ENCODE data around the gene APRT.

Gene APRT

DNA sequence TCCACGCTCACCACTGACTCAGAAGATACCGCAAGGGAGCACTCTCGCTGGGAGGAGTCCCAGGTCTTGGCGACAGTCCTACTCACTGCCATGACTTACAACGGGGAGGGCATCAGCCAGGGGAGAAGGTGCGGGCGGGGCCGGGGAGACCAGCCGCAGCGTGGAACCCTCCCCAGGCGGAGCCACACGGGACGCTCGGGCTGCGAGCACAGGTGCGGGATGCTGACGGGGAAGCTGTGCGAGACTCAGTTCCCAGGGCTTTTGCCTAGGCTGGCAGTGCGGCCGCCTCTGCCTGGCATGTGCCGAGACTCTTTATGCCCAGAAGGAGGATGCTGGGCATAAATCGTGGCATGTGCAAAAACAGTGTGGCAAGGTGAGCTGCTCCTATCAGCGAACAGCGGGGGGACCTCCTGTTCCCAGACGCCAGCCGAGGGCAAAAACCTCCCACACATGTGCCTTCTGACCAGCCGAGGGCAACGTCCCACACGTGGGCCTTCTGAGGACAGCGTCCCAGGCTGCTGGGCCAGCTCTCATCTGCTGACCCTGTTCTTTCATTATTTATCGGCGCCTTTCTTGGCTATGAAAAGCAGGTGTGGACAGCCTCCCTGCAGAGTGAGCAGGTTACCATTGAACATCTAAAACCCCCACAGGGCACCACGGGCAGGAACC lies 38.9 kb upstream of the APRT start:
- H3K27me3 Mint-ChIP-seq (ENCODE audit: low read depth) = no peaks in the 10 kb centered on the region
- H3K27ac Mint-ChIP-seq = no peak overlapping the region
- H3K36me3 Mint-ChIP-seq (ENCODE audit: low read depth) = peaks cover 2% of the 10 kb centered on the region
- peaks cover 4% of the 10 kb centered on the region for H3K4me1 Mint-ChIP-seq (ENCODE audit: low read depth)
- no peak overlapping the region for H3K4me3 Mint-ChIP-seq
- no peak for DNase-seq (ENCODE audit: low spot score)
- H3K9me3 Mint-ChIP-seq = no peaks in the 10 kb centered on the region

DNA sequence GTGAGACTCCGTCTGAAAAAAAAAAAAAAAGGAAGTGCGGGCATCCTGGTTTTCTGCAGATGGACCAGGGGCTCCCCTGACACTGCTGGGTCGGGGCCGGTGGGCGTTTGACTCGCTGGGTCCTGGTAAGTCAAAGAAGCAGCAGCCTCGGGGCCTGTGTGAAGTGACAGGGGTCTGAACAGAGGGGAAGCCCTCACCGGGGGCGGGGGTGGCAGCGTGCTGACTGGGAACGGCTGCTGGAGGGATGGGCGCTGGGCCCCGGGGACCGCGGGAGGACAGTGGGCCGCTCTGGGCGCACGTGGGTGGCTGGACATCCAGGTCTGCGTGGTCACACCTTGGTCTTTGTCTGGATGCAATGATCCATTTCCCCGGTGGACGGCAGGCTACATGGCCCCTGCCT lies 36.8 kb upstream of the APRT start:
- H3K4me1 Mint-ChIP-seq (ENCODE audit: low read depth) = no peaks in the 10 kb centered on the region
- H3K27ac Mint-ChIP-seq = no peak overlapping the region
- DNase-seq (ENCODE audit: low spot score) = no peak
- no peaks in the 10 kb centered on the region for H3K9me3 Mint-ChIP-seq
- H3K27me3 Mint-ChIP-seq (ENCODE audit: low read depth) = no peaks in the 10 kb centered on the region
- no peaks in the 10 kb centered on the region for H3K36me3 Mint-ChIP-seq (ENCODE audit: low read depth)
- no peak overlapping the region for H3K4me3 Mint-ChIP-seq

- H3K9me3 Mint-ChIP-seq = no peaks in the 10 kb centered on the region
- H3K27ac Mint-ChIP-seq = no peak overlapping the region
- no peaks in the 10 kb centered on the region for H3K4me1 Mint-ChIP-seq (ENCODE audit: low read depth)
- H3K27me3 Mint-ChIP-seq (ENCODE audit: low read depth) = no peaks in the 10 kb centered on the region
- no peaks in the 10 kb centered on the region for H3K36me3 Mint-ChIP-seq (ENCODE audit: low read depth)
- no peak for DNase-seq (ENCODE audit: low spot score)
- H3K4me3 Mint-ChIP-seq = no peak overlapping the region
Measured at GRCh38 chr16:88847654-88848053, 35.9 kb upstream of the APRT start.

- no peak for DNase-seq (ENCODE audit: low spot score)
- no peak overlapping the region for H3K27ac Mint-ChIP-seq
Measured at GRCh38 chr16:88846088-88846487, 34.4 kb upstream of the APRT start.

GRCh38 chr16:88844419-88845036 lies 32.8 kb upstream of the APRT start:
- H3K9me3 Mint-ChIP-seq = no peaks in the 10 kb centered on the region
- H3K27ac Mint-ChIP-seq = no peak overlapping the region
- DNase-seq (ENCODE audit: low spot score) = no peak
- H3K4me3 Mint-ChIP-seq = no peak overlapping the region
- no peaks in the 10 kb centered on the region for H3K4me1 Mint-ChIP-seq (ENCODE audit: low read depth)
- H3K27me3 Mint-ChIP-seq (ENCODE audit: low read depth) = no peaks in the 10 kb centered on the region
- no peaks in the 10 kb centered on the region for H3K36me3 Mint-ChIP-seq (ENCODE audit: low read depth)

More at GRCh38 chr16:88846088-88846487, 34.4 kb upstream of the APRT start:
- H3K36me3 Mint-ChIP-seq (ENCODE audit: low read depth) = no peaks in the 10 kb centered on the region
- H3K4me3 Mint-ChIP-seq = no peak overlapping the region
- no peaks in the 10 kb centered on the region for H3K27me3 Mint-ChIP-seq (ENCODE audit: low read depth)
- no peaks in the 10 kb centered on the region for H3K4me1 Mint-ChIP-seq (ENCODE audit: low read depth)
- H3K9me3 Mint-ChIP-seq = no peaks in the 10 kb centered on the region

GRCh38 chr16:88843256-88843655 lies 31.5 kb upstream of the APRT start:
- Mint-ChIP-seq H3K9me3 (no peaks in the 10 kb centered on the region), H3K36me3 (ENCODE audit: low read depth) (no peaks in the 10 kb centered on the region), H3K4me1 (ENCODE audit: low read depth) (no peaks in the 10 kb centered on the region), H3K27ac (no peak overlapping the region), H3K4me3 (no peak overlapping the region), H3K27me3 (ENCODE audit: low read depth) (no peaks in the 10 kb centered on the region)
- no peak for DNase-seq (ENCODE audit: low spot score)

GRCh38 chr16:88842806-88843205 lies 31.1 kb upstream of the APRT start:
- H3K9me3 Mint-ChIP-seq = no peaks in the 10 kb centered on the region
- no peaks in the 10 kb centered on the region for H3K4me1 Mint-ChIP-seq (ENCODE audit: low read depth)
- no peak overlapping the region for H3K27ac Mint-ChIP-seq
- no peak for DNase-seq (ENCODE audit: low spot score)
- H3K36me3 Mint-ChIP-seq (ENCODE audit: low read depth) = no peaks in the 10 kb centered on the region
- no peaks in the 10 kb centered on the region for H3K27me3 Mint-ChIP-seq (ENCODE audit: low read depth)
- H3K4me3 Mint-ChIP-seq = no peak overlapping the region

- no peak overlapping the region for H3K4me3 Mint-ChIP-seq
- no peak for DNase-seq (ENCODE audit: low spot score)
- no peak overlapping the region for H3K27ac Mint-ChIP-seq
- no peaks in the 10 kb centered on the region for H3K27me3 Mint-ChIP-seq (ENCODE audit: low read depth)
- H3K4me1 Mint-ChIP-seq (ENCODE audit: low read depth) = no peaks in the 10 kb centered on the region
- no peaks in the 10 kb centered on the region for H3K9me3 Mint-ChIP-seq
- no peaks in the 10 kb centered on the region for H3K36me3 Mint-ChIP-seq (ENCODE audit: low read depth)
Measured at GRCh38 chr16:88842308-88842756, 30.6 kb upstream of the APRT start.

DNA sequence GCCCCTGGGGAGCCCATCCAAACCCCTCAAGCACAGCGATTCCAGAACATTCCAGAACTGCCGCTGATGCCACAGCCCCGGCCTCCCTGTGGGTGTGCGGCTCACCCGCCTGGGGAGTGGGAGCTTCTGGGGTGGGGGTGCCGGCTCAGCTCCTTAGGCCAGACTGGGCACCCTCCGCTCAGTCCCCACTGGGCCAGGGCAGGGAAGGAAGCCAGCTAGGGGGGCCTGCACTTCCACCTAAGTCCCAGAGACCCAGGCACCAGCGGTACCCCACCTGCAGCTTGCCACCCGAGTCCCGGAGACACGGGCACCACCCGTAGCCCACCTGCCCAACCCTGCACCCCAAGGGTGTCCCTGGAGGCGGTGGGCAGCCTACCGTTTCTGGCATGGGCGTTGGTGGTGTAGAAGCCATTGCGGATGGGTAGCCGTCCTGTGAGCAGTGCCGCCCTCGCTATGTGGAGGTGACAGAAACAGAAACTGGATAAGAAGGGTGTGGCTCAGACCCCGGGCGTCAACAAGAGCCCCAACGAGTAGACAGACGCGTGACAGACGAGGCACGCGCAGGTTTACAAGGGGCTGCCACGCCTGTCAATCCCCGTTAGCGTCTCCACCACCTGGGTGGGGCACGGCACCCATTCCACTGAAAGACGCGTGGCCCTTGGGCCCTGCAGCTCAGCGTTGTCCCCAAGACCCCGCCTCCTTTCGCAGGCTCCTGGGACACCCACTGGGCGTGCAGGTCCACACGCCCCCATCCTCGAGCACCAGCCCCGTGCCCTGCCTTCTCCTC lies 30.0 kb upstream of the APRT start:
- Mint-ChIP-seq H3K9me3 (no peaks in the 10 kb centered on the region), H3K4me1 (ENCODE audit: low read depth) (no peaks in the 10 kb centered on the region), H3K4me3 (no peak overlapping the region), H3K27ac (no peak overlapping the region), H3K36me3 (ENCODE audit: low read depth) (no peaks in the 10 kb centered on the region), H3K27me3 (ENCODE audit: low read depth) (no peaks in the 10 kb centered on the region)
- DNase-seq (ENCODE audit: low spot score) = no peak

- no peak for DNase-seq (ENCODE audit: low spot score)
- Mint-ChIP-seq H3K27me3 (ENCODE audit: low read depth) (no peaks in the 10 kb centered on the region), H3K36me3 (ENCODE audit: low read depth) (no peaks in the 10 kb centered on the region), H3K27ac (no peak overlapping the region), H3K4me1 (ENCODE audit: low read depth) (no peaks in the 10 kb centered on the region), H3K9me3 (no peaks in the 10 kb centered on the region), H3K4me3 (no peak overlapping the region)
Measured at GRCh38 chr16:88840600-88841215, 29.0 kb upstream of the APRT start.

GRCh38 chr16:88839745-88840599 lies 28.2 kb upstream of the APRT start:
- no peaks in the 10 kb centered on the region for H3K36me3 Mint-ChIP-seq (ENCODE audit: low read depth)
- no peaks in the 10 kb centered on the region for H3K4me1 Mint-ChIP-seq (ENCODE audit: low read depth)
- no peak for DNase-seq (ENCODE audit: low spot score)
- no peak overlapping the region for H3K27ac Mint-ChIP-seq
- no peaks in the 10 kb centered on the region for H3K27me3 Mint-ChIP-seq (ENCODE audit: low read depth)
- no peak overlapping the region for H3K4me3 Mint-ChIP-seq
- H3K9me3 Mint-ChIP-seq = no peaks in the 10 kb centered on the region

GRCh38 chr16:88839026-88839529 lies 27.4 kb upstream of the APRT start:
- H3K27ac Mint-ChIP-seq = no peak overlapping the region

DNA sequence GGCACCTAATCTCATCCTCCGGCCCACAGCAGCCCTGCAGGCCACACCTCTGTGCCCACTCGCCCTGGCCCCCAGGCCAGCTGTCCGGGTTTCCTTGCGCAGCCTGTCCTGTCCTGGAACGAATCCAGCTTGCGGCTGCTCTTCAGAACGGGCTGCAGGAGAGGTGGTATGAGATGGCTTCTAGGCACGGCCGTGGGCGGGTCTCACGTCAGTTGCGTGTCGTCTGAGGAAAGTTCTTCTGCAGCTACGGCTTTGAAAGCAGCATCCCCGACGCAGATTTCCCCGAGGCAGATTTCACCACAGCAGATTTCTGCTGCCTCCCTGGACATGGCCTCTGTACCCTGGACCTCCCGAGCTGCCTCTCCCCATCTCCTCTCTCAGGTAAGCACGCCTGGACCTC lies 26.8 kb upstream of the APRT start:
- no peak for DNase-seq (ENCODE audit: low spot score)
- H3K36me3 Mint-ChIP-seq (ENCODE audit: low read depth) = no peaks in the 10 kb centered on the region
- no peaks in the 10 kb centered on the region for H3K4me1 Mint-ChIP-seq (ENCODE audit: low read depth)
- H3K27me3 Mint-ChIP-seq (ENCODE audit: low read depth) = no peaks in the 10 kb centered on the region
- no peak overlapping the region for H3K4me3 Mint-ChIP-seq
- H3K27ac Mint-ChIP-seq = no peak overlapping the region
- no peaks in the 10 kb centered on the region for H3K9me3 Mint-ChIP-seq

More at GRCh38 chr16:88839026-88839529, 27.4 kb upstream of the APRT start:
- Mint-ChIP-seq H3K4me3 (no peak overlapping the region), H3K4me1 (ENCODE audit: low read depth) (no peaks in the 10 kb centered on the region), H3K27me3 (ENCODE audit: low read depth) (no peaks in the 10 kb centered on the region), H3K36me3 (ENCODE audit: low read depth) (no peaks in the 10 kb centered on the region), H3K9me3 (no peaks in the 10 kb centered on the region)
- DNase-seq (ENCODE audit: low spot score) = no peak
